ENCODE measurements around the gene PRAMEF12. TPM values are rescaled to one million over a fixed set of nuclear protein-coding genes. Genes with fewer than 3 reads are reported as not detected.

PRAMEF12 gene
- polyA plus RNA-seq, 1 donor from 2014 or later: not detected

DNA sequence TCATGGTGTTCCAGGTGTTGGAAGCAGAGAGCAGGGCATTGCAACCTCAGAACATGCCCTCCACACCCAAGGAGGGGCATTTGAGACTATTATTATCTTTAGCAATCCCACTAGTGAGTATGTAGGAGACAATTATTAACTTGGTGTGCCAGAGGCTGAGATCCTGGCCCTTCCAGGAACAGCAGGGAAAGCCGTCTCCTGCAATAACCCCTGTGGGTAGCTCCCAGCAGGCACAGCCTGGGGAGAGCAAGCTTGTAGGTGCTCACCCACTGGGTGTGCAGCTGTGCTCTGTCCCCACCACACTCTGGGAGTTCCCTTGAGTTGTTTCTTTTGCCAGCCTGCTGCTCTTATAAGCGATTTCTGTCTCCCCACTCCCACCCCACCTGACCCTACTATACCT is 17.3 kb upstream of the PRAMEF12 start:
- no peak overlapping the region for H2AFZ ChIP-seq (ENCODE audit: low read depth, low read length)
- H3F3A ChIP-seq (ENCODE audit: insufficient read depth, low read length, poor library complexity, severe bottlenecking): no peaks in the 10 kb centered on the region
- no peaks in the 10 kb centered on the region for H3K27me3 ChIP-seq (ENCODE audit: insufficient read depth, low read depth, low read length)
- H3K27ac ChIP-seq (ENCODE audit: low read length): no peak overlapping the region
- TF ChIP-seq EP300 (conservative IDR thresholded peaks at IDR 0.05; ENCODE audit: poor library complexity, severe bottlenecking) (no peak), POLR2AphosphoS5 (IDR thresholded peaks at IDR 0.05) (no peak), TAF1 (IDR thresholded peaks at IDR 0.05; ENCODE audit: low read depth) (no peak), RAD21 (conservative IDR thresholded peaks at IDR 0.05) (no peak), MXI1 (conservative IDR thresholded peaks at IDR 0.05; ENCODE audit: poor library complexity, severe bottlenecking) (no peak), SMC3 (conservative IDR thresholded peaks at IDR 0.05; ENCODE audit: poor library complexity) (no peak), EZH2 (IDR thresholded peaks at IDR 0.05; ENCODE audit: borderline replicate concordance, insufficient read depth, low read length, poor library complexity, severe bottlenecking) (no peak)
- TF ChIP-seq, protein P1, sequence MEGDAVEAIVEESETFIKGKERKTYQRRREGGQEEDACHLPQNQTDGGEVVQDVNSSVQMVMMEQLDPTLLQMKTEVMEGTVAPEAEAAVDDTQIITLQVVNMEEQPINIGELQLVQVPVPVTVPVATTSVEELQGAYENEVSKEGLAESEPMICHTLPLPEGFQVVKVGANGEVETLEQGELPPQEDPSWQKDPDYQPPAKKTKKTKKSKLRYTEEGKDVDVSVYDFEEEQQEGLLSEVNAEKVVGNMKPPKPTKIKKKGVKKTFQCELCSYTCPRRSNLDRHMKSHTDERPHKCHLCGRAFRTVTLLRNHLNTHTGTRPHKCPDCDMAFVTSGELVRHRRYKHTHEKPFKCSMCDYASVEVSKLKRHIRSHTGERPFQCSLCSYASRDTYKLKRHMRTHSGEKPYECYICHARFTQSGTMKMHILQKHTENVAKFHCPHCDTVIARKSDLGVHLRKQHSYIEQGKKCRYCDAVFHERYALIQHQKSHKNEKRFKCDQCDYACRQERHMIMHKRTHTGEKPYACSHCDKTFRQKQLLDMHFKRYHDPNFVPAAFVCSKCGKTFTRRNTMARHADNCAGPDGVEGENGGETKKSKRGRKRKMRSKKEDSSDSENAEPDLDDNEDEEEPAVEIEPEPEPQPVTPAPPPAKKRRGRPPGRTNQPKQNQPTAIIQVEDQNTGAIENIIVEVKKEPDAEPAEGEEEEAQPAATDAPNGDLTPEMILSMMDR (IDR thresholded peaks at IDR 0.05; ENCODE audit: poor library complexity, severe bottlenecking): no peak
- TF ChIP-seq, protein P2, sequence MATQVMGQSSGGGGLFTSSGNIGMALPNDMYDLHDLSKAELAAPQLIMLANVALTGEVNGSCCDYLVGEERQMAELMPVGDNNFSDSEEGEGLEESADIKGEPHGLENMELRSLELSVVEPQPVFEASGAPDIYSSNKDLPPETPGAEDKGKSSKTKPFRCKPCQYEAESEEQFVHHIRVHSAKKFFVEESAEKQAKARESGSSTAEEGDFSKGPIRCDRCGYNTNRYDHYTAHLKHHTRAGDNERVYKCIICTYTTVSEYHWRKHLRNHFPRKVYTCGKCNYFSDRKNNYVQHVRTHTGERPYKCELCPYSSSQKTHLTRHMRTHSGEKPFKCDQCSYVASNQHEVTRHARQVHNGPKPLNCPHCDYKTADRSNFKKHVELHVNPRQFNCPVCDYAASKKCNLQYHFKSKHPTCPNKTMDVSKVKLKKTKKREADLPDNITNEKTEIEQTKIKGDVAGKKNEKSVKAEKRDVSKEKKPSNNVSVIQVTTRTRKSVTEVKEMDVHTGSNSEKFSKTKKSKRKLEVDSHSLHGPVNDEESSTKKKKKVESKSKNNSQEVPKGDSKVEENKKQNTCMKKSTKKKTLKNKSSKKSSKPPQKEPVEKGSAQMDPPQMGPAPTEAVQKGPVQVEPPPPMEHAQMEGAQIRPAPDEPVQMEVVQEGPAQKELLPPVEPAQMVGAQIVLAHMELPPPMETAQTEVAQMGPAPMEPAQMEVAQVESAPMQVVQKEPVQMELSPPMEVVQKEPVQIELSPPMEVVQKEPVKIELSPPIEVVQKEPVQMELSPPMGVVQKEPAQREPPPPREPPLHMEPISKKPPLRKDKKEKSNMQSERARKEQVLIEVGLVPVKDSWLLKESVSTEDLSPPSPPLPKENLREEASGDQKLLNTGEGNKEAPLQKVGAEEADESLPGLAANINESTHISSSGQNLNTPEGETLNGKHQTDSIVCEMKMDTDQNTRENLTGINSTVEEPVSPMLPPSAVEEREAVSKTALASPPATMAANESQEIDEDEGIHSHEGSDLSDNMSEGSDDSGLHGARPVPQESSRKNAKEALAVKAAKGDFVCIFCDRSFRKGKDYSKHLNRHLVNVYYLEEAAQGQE (IDR thresholded peaks at IDR 0.05; ENCODE audit: borderline replicate concordance): no peak
- H3K9ac ChIP-seq (ENCODE audit: low read length): no peak overlapping the region
- no peak overlapping the region for H3K4me3 ChIP-seq (ENCODE audit: low read length)
- H3K9me3 ChIP-seq (ENCODE audit: low read length): no peaks in the 10 kb centered on the region
- no peaks in the 10 kb centered on the region for H3K79me2 ChIP-seq (replicated peaks; ENCODE audit: insufficient read depth, low read length)
- no peaks in the 10 kb centered on the region for H4K20me1 ChIP-seq (ENCODE audit: insufficient read depth)
- no peaks in the 10 kb centered on the region for H3K9me2 ChIP-seq (ENCODE audit: insufficient read depth, low read length)
- H3K36me3 ChIP-seq (ENCODE audit: insufficient read depth, low read length): no peaks in the 10 kb centered on the region
- H3K4me2 ChIP-seq (ENCODE audit: low read length): no peak overlapping the region

- TF ChIP-seq, protein P2 (IDR thresholded peaks at IDR 0.05; ENCODE audit: borderline replicate concordance): no peak
- no peak overlapping the region for H3K9ac ChIP-seq (ENCODE audit: low read length)
- H3K27ac ChIP-seq (ENCODE audit: low read length): no peak overlapping the region
- H3K79me2 ChIP-seq (replicated peaks; ENCODE audit: insufficient read depth, low read length): no peaks in the 10 kb centered on the region
- H4K20me1 ChIP-seq (ENCODE audit: insufficient read depth): no peaks in the 10 kb centered on the region
- no peak overlapping the region for H3K4me2 ChIP-seq (ENCODE audit: low read length)
- no peaks in the 10 kb centered on the region for H3F3A ChIP-seq (ENCODE audit: insufficient read depth, low read length, poor library complexity, severe bottlenecking)
- no peak overlapping the region for H2AFZ ChIP-seq (ENCODE audit: low read depth, low read length)
- no peak overlapping the region for H3K4me3 ChIP-seq (ENCODE audit: low read length)
- no peaks in the 10 kb centered on the region for H3K9me2 ChIP-seq (ENCODE audit: insufficient read depth, low read length)
- no peaks in the 10 kb centered on the region for H3K9me3 ChIP-seq (ENCODE audit: low read length)
- H3K36me3 ChIP-seq (ENCODE audit: insufficient read depth, low read length): no peaks in the 10 kb centered on the region
- H3K27me3 ChIP-seq (ENCODE audit: insufficient read depth, low read depth, low read length): no peaks in the 10 kb centered on the region
These were observed 16.6 kb upstream of the PRAMEF12 start for GRCh38 chr1:12756768-12757413.

Measured in neural cell (in vitro differentiated cells).